ENCODE data around the gene POU2AF1. TPM values are rescaled to one million over a fixed set of nuclear protein-coding genes. Genes with fewer than 3 reads are reported as not detected.

POU2AF1 gene
- total RNA-seq, 1 experiment from 2014 or later = 0.22 TPM

GRCh38 chr11:111391328-111392124 is 12.5 kb upstream of the POU2AF1 start:
- TF ChIP-seq CTCF (IDR thresholded peaks at IDR 0.05) = no peak
- TF ChIP-seq, protein P1, sequence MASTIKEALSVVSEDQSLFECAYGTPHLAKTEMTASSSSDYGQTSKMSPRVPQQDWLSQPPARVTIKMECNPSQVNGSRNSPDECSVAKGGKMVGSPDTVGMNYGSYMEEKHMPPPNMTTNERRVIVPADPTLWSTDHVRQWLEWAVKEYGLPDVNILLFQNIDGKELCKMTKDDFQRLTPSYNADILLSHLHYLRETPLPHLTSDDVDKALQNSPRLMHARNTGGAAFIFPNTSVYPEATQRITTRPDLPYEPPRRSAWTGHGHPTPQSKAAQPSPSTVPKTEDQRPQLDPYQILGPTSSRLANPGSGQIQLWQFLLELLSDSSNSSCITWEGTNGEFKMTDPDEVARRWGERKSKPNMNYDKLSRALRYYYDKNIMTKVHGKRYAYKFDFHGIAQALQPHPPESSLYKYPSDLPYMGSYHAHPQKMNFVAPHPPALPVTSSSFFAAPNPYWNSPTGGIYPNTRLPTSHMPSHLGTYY (CRISPR knock-in tag; IDR thresholded peaks at IDR 0.05) = no peak
- TF ChIP-seq NR1H2 (CRISPR knock-in tag; IDR thresholded peaks at IDR 0.05) = no peak
- TF ChIP-seq, protein P2, sequence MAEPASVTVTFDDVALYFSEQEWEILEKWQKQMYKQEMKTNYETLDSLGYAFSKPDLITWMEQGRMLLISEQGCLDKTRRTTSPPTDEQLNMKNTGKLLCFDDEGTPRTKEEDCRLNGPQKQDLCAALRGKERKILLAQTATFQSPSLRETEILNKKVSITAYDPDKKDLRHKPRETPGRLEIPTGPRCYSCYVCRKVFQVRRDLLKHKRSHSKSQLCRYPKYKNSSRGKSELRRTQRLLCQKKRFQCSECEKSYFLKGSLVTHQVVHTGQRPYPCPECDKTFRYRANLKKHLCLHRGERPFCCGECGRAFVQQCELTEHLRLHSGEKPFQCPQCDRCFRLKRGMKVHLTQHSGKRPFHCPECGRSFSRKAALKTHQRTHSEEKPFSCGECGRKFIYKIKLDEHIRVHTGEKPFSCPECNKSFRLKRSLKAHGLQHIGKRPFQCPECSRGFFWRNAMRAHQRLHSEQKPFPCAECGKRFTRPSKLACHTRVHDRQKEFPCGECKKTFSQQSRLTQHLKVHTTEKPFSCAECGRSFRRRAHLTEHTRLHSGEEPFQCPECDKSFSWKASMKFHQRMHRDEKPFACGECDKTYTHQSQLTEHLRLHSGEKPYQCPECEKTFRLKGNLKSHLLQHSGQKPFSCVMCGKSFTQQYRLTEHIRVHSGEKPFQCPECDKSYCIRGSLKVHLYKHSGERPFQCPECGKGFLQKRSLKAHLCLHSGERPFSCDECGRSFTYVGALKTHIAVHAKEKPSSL (CRISPR knock-in tag; conservative IDR thresholded peaks at IDR 0.05) = no peak
- TF ChIP-seq OVOL2 (CRISPR knock-in tag; IDR thresholded peaks at IDR 0.05; ENCODE audit: borderline replicate concordance) = no peak
- TF ChIP-seq KAT7 (CRISPR knock-in tag; IDR thresholded peaks at IDR 0.05; ENCODE audit: borderline replicate concordance) = no peak
- TF ChIP-seq ZNF263 (CRISPR knock-in tag; IDR thresholded peaks at IDR 0.05; ENCODE audit: low read depth) = no peak
- TF ChIP-seq TEAD4 (CRISPR knock-in tag; IDR thresholded peaks at IDR 0.05) = no peak
- no peak for TF ChIP-seq ZNF532 (CRISPR knock-in tag; IDR thresholded peaks at IDR 0.05; ENCODE audit: borderline replicate concordance)
- no peak for TF ChIP-seq SP1 (CRISPR knock-in tag; conservative IDR thresholded peaks at IDR 0.05)
- H3K4me1 Mint-ChIP-seq = no peaks in the 10 kb centered on the region

GRCh38 chr11:111388842-111389241 is 9.8 kb upstream of the POU2AF1 start:
- TF ChIP-seq PRDM15 (CRISPR knock-in tag; IDR thresholded peaks at IDR 0.05) (no peak), SMAD3 (CRISPR knock-in tag; IDR thresholded peaks at IDR 0.05; ENCODE audit: borderline replicate concordance) (no peak)
- ATAC-seq (no peak), DNase-seq (ENCODE audit: low spot score) (no peak)
- no peaks in the 10 kb centered on the region for H3K9me3 Mint-ChIP-seq
- H3K4me1 Mint-ChIP-seq = no peaks in the 10 kb centered on the region
- H3K27ac Mint-ChIP-seq = no peak overlapping the region
- ChIA-PET POLR2A (no interaction called here), CTCF (interaction anchor here (1.5 kb wide), 1 partner anchor 40 kb away, joined by 5 read pairs; no protein-coding TSS in a partner anchor)
- H3K36me3 Mint-ChIP-seq = no peaks in the 10 kb centered on the region
- no peaks in the 10 kb centered on the region for H3K27me3 Mint-ChIP-seq (ENCODE audit: low read depth)
- H3K4me3 Mint-ChIP-seq = no peak overlapping the region

More at GRCh38 chr11:111391328-111392124, 12.5 kb upstream of the POU2AF1 start:
- Mint-ChIP-seq H3K27me3 (ENCODE audit: low read depth) (no peaks in the 10 kb centered on the region), H3K27ac (no peak overlapping the region), H3K36me3 (no peaks in the 10 kb centered on the region), H3K9me3 (no peaks in the 10 kb centered on the region), H3K4me3 (no peak overlapping the region)
- POLR2A ChIA-PET = interaction anchor here (0.6 kb wide), 1 partner anchor 17 kb away, joined by 5 read pairs; no protein-coding TSS in a partner anchor
- no peak for ATAC-seq
- CTCF ChIA-PET = no interaction called here
- no peak for DNase-seq (ENCODE audit: low spot score)
